Measurements from ENCODE around the gene UTP20.
"Not testable (repeated sequence)": the region's sequence is repeated elsewhere in the genome, so short reads cannot be mapped to it uniquely, and the experiment has no call there.

- not testable (repeated sequence) for TF ChIP-seq CTCF (IDR thresholded peaks at IDR 0.05); EZH2 (IDR thresholded peaks at IDR 0.05; ENCODE audit: borderline replicate concordance, insufficient read depth, low read depth, low read length, poor library complexity, severe bottlenecking)
These were observed 142.2 kb downstream of the UTP20 start for GRCh38 chr12:101422066-101422465.
